ENCODE data around the gene EPHA10.

EPHA10 gene

GRCh38 chr1:37670133-37670532 lies 94.8 kb downstream of the EPHA10 start:
- no peak for DNase-seq

GRCh38 chr1:37667023-37667671 lies 97.8 kb downstream of the EPHA10 start:
- DNase-seq: no peak

GRCh38 chr1:37666241-37666867 lies 98.6 kb downstream of the EPHA10 start:
- DNase-seq: no peak
